HG03439 (cell line): ENCODE measurements around the gene HIGD1B.

Source experiments
- ATAC-seq: cut with Tn5 transposase; IDR thresholded peaks from one replicate; pipeline ENCODE4 v1.9.1; 2021; ENCODE audit warnings: mild to moderate bottlenecking, moderate library complexity; ENCODE audit not compliant: unreplicated experiment

Gene HIGD1B

GRCh38 chr17:44832805-44833204, 14.9 kb upstream of the HIGD1B start:
- ATAC-seq, result no peak

GRCh38 chr17:44837196-44837595, 10.5 kb upstream of the HIGD1B start:
- no peak for ATAC-seq

GRCh38 chr17:44840274-44840673, 7.4 kb upstream of the HIGD1B start:
- ATAC-seq, result no peak

GRCh38 chr17:44840936-44841335, 6.7 kb upstream of the HIGD1B start:
- no peak for ATAC-seq

GRCh38 chr17:44842748-44843147, 4.9 kb upstream of the HIGD1B start:
- ATAC-seq, result no peak

GRCh38 chr17:44844390-44844830, 3.3 kb upstream of the HIGD1B start:
- ATAC-seq, result no peak

- no peak for ATAC-seq
Measured at GRCh38 chr17:44846206-44846605, 1.5 kb upstream of the HIGD1B start.

GRCh38 chr17:44848257-44848795, 643 bp downstream of the HIGD1B start:
- no peak for ATAC-seq

GRCh38 chr17:44848961-44849489, 1.3 kb downstream of the HIGD1B start:
- no peak for ATAC-seq

GRCh38 chr17:44850025-44850424, 2.3 kb downstream of the HIGD1B start:
- no peak for ATAC-seq

GRCh38 chr17:44850612-44851011, 2.9 kb downstream of the HIGD1B start:
- no peak for ATAC-seq

- no peak for ATAC-seq
Measured at GRCh38 chr17:44854192-44854591, 6.5 kb downstream of the HIGD1B start.

- no peak for ATAC-seq
Measured at GRCh38 chr17:44859701-44860100, 12.0 kb downstream of the HIGD1B start.

GRCh38 chr17:44862278-44862914, 14.7 kb downstream of the HIGD1B start:
- ATAC-seq, result no peak

- ATAC-seq, result no peak
Measured at GRCh38 chr17:44863061-44863918, 15.6 kb downstream of the HIGD1B start.

GRCh38 chr17:44864831-44865230, 17.1 kb downstream of the HIGD1B start:
- ATAC-seq, result no peak

- ATAC-seq, result no peak
Measured at GRCh38 chr17:44865231-44865660, 17.6 kb downstream of the HIGD1B start.

- no peak for ATAC-seq
Measured at GRCh38 chr17:44865931-44866330, 18.2 kb downstream of the HIGD1B start.

GRCh38 chr17:44867841-44868240, 20.2 kb downstream of the HIGD1B start:
- ATAC-seq, result no peak

- no peak for ATAC-seq
Measured at GRCh38 chr17:44871556-44871955, 23.9 kb downstream of the HIGD1B start.

GRCh38 chr17:44872131-44872768, 24.6 kb downstream of the HIGD1B start:
- ATAC-seq, result no peak
